Measurements from ENCODE around the gene ANKRD12.

DNA sequence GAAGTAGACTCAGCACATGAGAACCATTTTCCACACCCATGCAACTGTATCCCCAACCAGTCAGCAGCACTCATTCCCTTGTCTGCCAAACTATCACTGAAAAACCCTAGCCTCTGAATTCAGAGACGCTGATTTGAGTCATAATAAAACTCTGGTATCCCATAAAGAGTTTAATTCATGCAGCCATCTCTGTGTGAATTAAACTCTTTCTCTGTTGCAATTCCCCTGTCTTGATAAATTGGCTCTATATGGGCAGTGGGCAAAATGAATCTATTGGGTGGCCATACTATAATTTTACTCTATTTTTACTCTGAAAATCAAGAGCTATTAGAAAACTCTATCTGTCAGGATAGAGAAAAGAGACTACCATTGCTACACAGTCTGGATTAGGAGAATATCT, 157.4 kb downstream of the ANKRD12 start:
- TF ChIP-seq, protein P1, sequence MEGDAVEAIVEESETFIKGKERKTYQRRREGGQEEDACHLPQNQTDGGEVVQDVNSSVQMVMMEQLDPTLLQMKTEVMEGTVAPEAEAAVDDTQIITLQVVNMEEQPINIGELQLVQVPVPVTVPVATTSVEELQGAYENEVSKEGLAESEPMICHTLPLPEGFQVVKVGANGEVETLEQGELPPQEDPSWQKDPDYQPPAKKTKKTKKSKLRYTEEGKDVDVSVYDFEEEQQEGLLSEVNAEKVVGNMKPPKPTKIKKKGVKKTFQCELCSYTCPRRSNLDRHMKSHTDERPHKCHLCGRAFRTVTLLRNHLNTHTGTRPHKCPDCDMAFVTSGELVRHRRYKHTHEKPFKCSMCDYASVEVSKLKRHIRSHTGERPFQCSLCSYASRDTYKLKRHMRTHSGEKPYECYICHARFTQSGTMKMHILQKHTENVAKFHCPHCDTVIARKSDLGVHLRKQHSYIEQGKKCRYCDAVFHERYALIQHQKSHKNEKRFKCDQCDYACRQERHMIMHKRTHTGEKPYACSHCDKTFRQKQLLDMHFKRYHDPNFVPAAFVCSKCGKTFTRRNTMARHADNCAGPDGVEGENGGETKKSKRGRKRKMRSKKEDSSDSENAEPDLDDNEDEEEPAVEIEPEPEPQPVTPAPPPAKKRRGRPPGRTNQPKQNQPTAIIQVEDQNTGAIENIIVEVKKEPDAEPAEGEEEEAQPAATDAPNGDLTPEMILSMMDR (IDR thresholded peaks at IDR 0.05) = no peak
- no peak for TF ChIP-seq POLR2A (IDR thresholded peaks at IDR 0.05)

Measured in tibial nerve (tissue), 3 donors.